K562 (cell line): Measurements from ENCODE around the gene FOXI1. TPM values are rescaled to one million over a fixed set of nuclear protein-coding genes. Genes with fewer than 3 reads are reported as not detected.

ENCODE experiments used
- ARID1B ChIP-seq: fragments of 450-650 bp; IDR thresholded peaks from 2 replicates; pipeline ENCODE4 v1.6.1; 2016; ENCODE audit warnings: antibody characterized with exemption, mild to moderate bottlenecking, inconsistent platforms
- CREB3L1 ChIP-seq: fragments of 450-650 bp; IDR thresholded peaks from 2 replicates; pipeline ENCODE4 v1.6.1; 2014; ENCODE audit warnings: low read depth, mild to moderate bottlenecking, moderate library complexity, borderline replicate concordance
- DPF2 ChIP-seq: fragments of 450-650 bp; IDR thresholded peaks from 2 replicates; pipeline ENCODE4 v1.6.1; 2016
- IRF1 ChIP-seq: sonication (generic); formaldehyde crosslinking; IDR thresholded peaks from 2 replicates; pipeline ENCODE4 v1.8.0; 2022; ENCODE audit warnings: missing genetic modification reagents, mild to moderate bottlenecking, borderline replicate concordance
- KLF16 ChIP-seq: IDR thresholded peaks from 2 replicates; pipeline ENCODE4 v1.6.1; 2016; ENCODE audit warnings: antibody characterized with exemption
- NELFE ChIP-seq: IDR thresholded peaks from 2 replicates; pipeline ENCODE4 v1.6.1; 2011; ENCODE audit warnings: mild to moderate bottlenecking; ENCODE audit not compliant: insufficient read depth, insufficient read length
- PRMT5 ChIP-seq: sonication (generic); formaldehyde crosslinking; IDR thresholded peaks from 2 replicates; pipeline ENCODE4 v1.5.0; 2020; ENCODE audit warnings: missing genetic modification reagents
- TCF3 ChIP-seq: sonication (generic); formaldehyde crosslinking; IDR thresholded peaks from 2 replicates; pipeline ENCODE4 v1.4.0; 2020; ENCODE audit warnings: mild to moderate bottlenecking, missing genetic modification reagents
- TFAM ChIP-seq: fragments of 250-450 bp; sonication (Bioruptor Pico); conservative IDR thresholded peaks from 2 replicates; pipeline ENCODE4 v1.5.0; 2021; ENCODE audit warnings: mild to moderate bottlenecking, moderate library complexity
- ZBTB11 ChIP-seq, 3 experiments: fragments of 200-800 bp in 1 of 3; fragments of 250-450 bp in 1 of 3; fragments of 450-650 bp in 1 of 3; sonication (Bioruptor Pico) in 1 of 3; sonication (Bioruptor generic) in 1 of 3; formaldehyde crosslinking in 1 of 3; IDR thresholded peaks; 2 replicates each; pipeline versions ENCODE4 v1.6.1 to v1.8.0; 2016 to 2022; ENCODE audit warnings: mild to moderate bottlenecking in 2 of 3, missing genetic modification characterization in 2 of 3, missing compliant biosample characterization in 1 of 3, moderate library complexity in 1 of 3
- ZNF586 ChIP-seq: fragments of 450-650 bp; formaldehyde crosslinking; conservative IDR thresholded peaks from 2 replicates; pipeline ENCODE4 v1.4.0; 2020; ENCODE audit warnings: mild to moderate bottlenecking, moderate library complexity
- ZNF668 ChIP-seq: fragments of 250-450 bp; sonication (Bioruptor Pico); IDR thresholded peaks from 2 replicates; pipeline ENCODE4 v1.8.0; 2022; ENCODE audit warnings: mild to moderate bottlenecking, inconsistent platforms
- ZNF785 ChIP-seq: fragments of 250-450 bp; sonication (Bioruptor Pico); IDR thresholded peaks from 2 replicates; pipeline ENCODE4 v1.4.0; 2020; ENCODE audit warnings: mild to moderate bottlenecking
- ZNF830 ChIP-seq: fragments of 250-450 bp; sonication (Bioruptor Pico); IDR thresholded peaks from 2 replicates; pipeline ENCODE4 v1.5.0; 2021; ENCODE audit warnings: mild to moderate bottlenecking
- polyA plus RNA-seq, 8 experiments: library from polyadenylated mRNA; depleted of rRNA in 4 of 8; stranded (reverse) in 5 of 8; unstranded in 3 of 8; fragments of >200 nt; fragmentation: Nextera tagmentation in 2 of 8; fragmentation: Illumina TruSeq in 1 of 8; extraction: Ambion mirVana in 2 of 8; extraction: Trizol in 1 of 8; gene quantifications; 2 replicates each; pipeline versions ENCODE4 v1.2.1 to v1.2.3, GENCODE V29; 2011 to 2014; ENCODE audit warnings: inconsistent platforms in 1 of 8, missing spikeins in 1 of 8
- total RNA-seq, 7 experiments: library from RNA; depleted of rRNA in 6 of 7; stranded (reverse); fragments of >200 nt in 6 of 7; fragmentation: Illumina TruSeq in 2 of 7; extraction: Trizol in 2 of 7; gene quantifications; 2 replicates each; pipeline versions ENCODE4 v1.2.1 to v1.2.3, GENCODE V29; 2011 to 2021; ENCODE audit warnings: low replicate concordance in 1 of 7
- TF ChIP-seq, protein P1 (sequence below): fragments of 450-650 bp; IDR thresholded peaks from 2 replicates; pipeline ENCODE4 v1.6.1; 2016; ENCODE audit warnings: borderline replicate concordance
- TF ChIP-seq, protein P2 (sequence below): fragments of 250-450 bp; sonication (Bioruptor Pico); IDR thresholded peaks from 2 replicates; pipeline ENCODE4 v1.4.0; 2020; ENCODE audit warnings: mild to moderate bottlenecking, moderate library complexity, borderline replicate concordance
- TF ChIP-seq, protein P3 (sequence below): sonication (generic); formaldehyde crosslinking; IDR thresholded peaks from 2 replicates; pipeline ENCODE4 v1.5.0; 2020; ENCODE audit warnings: missing genetic modification reagents

Gene FOXI1
- total and polyA plus RNA-seq, 9 of the 15 experiments (the other 6 are each of a cell fraction or from before 2014, with no cell fraction given), result not detected

GRCh38 chr5:170139786-170140335 lies 34.2 kb downstream of the FOXI1 start (continued):
- TF ChIP-seq, protein P1, sequence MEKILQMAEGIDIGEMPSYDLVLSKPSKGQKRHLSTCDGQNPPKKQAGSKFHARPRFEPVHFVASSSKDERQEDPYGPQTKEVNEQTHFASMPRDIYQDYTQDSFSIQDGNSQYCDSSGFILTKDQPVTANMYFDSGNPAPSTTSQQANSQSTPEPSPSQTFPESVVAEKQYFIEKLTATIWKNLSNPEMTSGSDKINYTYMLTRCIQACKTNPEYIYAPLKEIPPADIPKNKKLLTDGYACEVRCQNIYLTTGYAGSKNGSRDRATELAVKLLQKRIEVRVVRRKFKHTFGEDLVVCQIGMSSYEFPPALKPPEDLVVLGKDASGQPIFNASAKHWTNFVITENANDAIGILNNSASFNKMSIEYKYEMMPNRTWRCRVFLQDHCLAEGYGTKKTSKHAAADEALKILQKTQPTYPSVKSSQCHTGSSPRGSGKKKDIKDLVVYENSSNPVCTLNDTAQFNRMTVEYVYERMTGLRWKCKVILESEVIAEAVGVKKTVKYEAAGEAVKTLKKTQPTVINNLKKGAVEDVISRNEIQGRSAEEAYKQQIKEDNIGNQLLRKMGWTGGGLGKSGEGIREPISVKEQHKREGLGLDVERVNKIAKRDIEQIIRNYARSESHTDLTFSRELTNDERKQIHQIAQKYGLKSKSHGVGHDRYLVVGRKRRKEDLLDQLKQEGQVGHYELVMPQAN, result no peak
- TF ChIP-seq IRF1 (CRISPR knock-in tag) (no peak), TFAM (CRISPR knock-in tag) (no peak), DPF2 (0 out of 2 replicates have a peak, but pooled peaks have one; percentile 11), ZNF785 (CRISPR knock-in tag) (no peak), ZBTB11 (CRISPR knock-in tag; IDR thresholded peaks at IDR 0.05) (no peak), KLF16 (no peak), ZNF830 (CRISPR knock-in tag) (no peak), ZNF586 (no peak), CREB3L1 (no peak), NELFE (no peak), TCF3 (peak; percentile 47), PRMT5 (CRISPR knock-in tag) (no peak), ZNF668 (CRISPR knock-in tag) (no peak; the same call in 1 of the 2 replicates), ARID1B (peak; percentile 64)
- TF ChIP-seq, protein P2, sequence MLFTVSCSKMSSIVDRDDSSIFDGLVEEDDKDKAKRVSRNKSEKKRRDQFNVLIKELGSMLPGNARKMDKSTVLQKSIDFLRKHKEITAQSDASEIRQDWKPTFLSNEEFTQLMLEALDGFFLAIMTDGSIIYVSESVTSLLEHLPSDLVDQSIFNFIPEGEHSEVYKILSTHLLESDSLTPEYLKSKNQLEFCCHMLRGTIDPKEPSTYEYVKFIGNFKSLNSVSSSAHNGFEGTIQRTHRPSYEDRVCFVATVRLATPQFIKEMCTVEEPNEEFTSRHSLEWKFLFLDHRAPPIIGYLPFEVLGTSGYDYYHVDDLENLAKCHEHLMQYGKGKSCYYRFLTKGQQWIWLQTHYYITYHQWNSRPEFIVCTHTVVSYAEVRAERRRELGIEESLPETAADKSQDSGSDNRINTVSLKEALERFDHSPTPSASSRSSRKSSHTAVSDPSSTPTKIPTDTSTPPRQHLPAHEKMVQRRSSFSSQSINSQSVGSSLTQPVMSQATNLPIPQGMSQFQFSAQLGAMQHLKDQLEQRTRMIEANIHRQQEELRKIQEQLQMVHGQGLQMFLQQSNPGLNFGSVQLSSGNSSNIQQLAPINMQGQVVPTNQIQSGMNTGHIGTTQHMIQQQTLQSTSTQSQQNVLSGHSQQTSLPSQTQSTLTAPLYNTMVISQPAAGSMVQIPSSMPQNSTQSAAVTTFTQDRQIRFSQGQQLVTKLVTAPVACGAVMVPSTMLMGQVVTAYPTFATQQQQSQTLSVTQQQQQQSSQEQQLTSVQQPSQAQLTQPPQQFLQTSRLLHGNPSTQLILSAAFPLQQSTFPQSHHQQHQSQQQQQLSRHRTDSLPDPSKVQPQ, result no peak
- TF ChIP-seq, protein P3, sequence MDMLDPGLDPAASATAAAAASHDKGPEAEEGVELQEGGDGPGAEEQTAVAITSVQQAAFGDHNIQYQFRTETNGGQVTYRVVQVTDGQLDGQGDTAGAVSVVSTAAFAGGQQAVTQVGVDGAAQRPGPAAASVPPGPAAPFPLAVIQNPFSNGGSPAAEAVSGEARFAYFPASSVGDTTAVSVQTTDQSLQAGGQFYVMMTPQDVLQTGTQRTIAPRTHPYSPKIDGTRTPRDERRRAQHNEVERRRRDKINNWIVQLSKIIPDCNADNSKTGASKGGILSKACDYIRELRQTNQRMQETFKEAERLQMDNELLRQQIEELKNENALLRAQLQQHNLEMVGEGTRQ, result peak; percentile 80
